PFSK-1 (cell line): ENCODE data around the gene PRRT2.

Experiments
- FOXP2 ChIP-seq: optimal IDR thresholded peaks from 2 replicates; pipeline ENCODE3; 2011; ENCODE audit warnings: borderline replicate concordance, control low read depth, inconsistent platforms; ENCODE audit not compliant: insufficient read depth; ENCODE audit errors: extremely low read length, extremely low read depth
- POLR2AphosphoS5 ChIP-seq: IDR thresholded peaks from 2 replicates; pipeline ENCODE4 v1.6.1; 2012; ENCODE audit warnings: low read depth, mild to moderate bottlenecking, control low read depth, low read length, moderate library complexity
- TAF1 ChIP-seq: IDR thresholded peaks from 2 replicates; pipeline ENCODE4 v1.6.1; 2012; ENCODE audit warnings: low read length, control low read depth, borderline replicate concordance; ENCODE audit not compliant: insufficient read depth
- TF ChIP-seq, protein P1 (sequence below), 2 experiments: IDR thresholded peaks; 2 replicates each; pipeline versions ENCODE4 v1.6.1 to v1.8.0; 2011 to 2012; ENCODE audit warnings: low read depth in 2 of 2, low read length in 2 of 2, control low read depth in 1 of 2, inconsistent platforms in 1 of 2, mild to moderate bottlenecking in 1 of 2, moderate library complexity in 1 of 2; ENCODE audit not compliant: insufficient read depth in 1 of 2

DNA sequence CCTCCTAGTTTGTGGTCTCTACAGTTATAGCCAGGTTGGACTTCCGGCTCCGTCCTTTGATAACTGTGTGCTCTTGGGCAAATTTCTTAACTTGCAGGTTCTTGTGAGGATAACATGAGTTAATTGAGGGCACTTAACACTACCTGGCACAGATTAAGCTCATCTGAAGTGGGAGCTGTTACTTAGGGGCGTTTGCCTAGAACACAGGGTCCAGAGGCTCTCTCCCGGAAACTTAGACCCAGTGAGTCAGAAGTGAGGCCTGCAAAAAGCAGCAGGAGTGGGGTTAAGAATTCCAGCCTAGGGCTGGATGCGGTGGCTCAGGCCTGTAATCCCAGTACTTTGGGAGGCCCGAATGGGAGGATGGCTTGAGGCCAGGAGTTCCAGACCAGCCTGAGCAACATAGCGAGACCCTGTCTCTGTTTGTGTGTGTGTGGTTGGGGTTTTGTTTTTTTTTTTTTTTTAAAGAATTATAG lies 9.7 kb downstream of the PRRT2 start:
- TF ChIP-seq POLR2AphosphoS5 (no peak), TAF1 (no peak), FOXP2 (no peak)
- TF ChIP-seq, protein P1, sequence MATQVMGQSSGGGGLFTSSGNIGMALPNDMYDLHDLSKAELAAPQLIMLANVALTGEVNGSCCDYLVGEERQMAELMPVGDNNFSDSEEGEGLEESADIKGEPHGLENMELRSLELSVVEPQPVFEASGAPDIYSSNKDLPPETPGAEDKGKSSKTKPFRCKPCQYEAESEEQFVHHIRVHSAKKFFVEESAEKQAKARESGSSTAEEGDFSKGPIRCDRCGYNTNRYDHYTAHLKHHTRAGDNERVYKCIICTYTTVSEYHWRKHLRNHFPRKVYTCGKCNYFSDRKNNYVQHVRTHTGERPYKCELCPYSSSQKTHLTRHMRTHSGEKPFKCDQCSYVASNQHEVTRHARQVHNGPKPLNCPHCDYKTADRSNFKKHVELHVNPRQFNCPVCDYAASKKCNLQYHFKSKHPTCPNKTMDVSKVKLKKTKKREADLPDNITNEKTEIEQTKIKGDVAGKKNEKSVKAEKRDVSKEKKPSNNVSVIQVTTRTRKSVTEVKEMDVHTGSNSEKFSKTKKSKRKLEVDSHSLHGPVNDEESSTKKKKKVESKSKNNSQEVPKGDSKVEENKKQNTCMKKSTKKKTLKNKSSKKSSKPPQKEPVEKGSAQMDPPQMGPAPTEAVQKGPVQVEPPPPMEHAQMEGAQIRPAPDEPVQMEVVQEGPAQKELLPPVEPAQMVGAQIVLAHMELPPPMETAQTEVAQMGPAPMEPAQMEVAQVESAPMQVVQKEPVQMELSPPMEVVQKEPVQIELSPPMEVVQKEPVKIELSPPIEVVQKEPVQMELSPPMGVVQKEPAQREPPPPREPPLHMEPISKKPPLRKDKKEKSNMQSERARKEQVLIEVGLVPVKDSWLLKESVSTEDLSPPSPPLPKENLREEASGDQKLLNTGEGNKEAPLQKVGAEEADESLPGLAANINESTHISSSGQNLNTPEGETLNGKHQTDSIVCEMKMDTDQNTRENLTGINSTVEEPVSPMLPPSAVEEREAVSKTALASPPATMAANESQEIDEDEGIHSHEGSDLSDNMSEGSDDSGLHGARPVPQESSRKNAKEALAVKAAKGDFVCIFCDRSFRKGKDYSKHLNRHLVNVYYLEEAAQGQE (IDR thresholded peaks at IDR 0.05; ENCODE audit: insufficient read depth in 1 of 2, low read depth in 2 of 2, low read length in 2 of 2), result no peak
